Ovary (tissue), 9 donors: ENCODE measurements around the gene TTC29. TPM values are rescaled to one million over a fixed set of nuclear protein-coding genes. Genes with fewer than 3 reads are reported as not detected.

Source experiments
- DNase-seq, 5 donors: peaks; one replicate each; pipeline ENCODE4 v3.0.0-alpha.2; 2019 to 2020
- H3K27ac ChIP-seq, 2 donors: fragments of 200-600 bp; one replicate each; pipeline versions ENCODE4 v1.5.1 to v1.8.0; 2019 to 2022
- H3K27me3 ChIP-seq: fragments of 200-600 bp; one replicate; pipeline ENCODE4 v1.8.0; 2022
- H3K36me3 ChIP-seq: fragments of 200-600 bp; sonication (generic); one replicate; pipeline ENCODE4 v1.5.1; 2019
- H3K4me1 ChIP-seq: one replicate; pipeline ENCODE4 v1.8.1; 2013; ENCODE audit warnings: mild to moderate bottlenecking, moderate library complexity; ENCODE audit not compliant: insufficient read depth
- H3K4me3 ChIP-seq: fragments of 200-600 bp; sonication (generic); one replicate; pipeline ENCODE4 v1.5.1; 2017
- H3K9me3 ChIP-seq, 2 donors: fragments of 200-600 bp in 1 of 2; sonication (generic) in 1 of 2; one replicate each; pipeline versions ENCODE4 v1.5.1 to v1.8.1; 2013 to 2019; ENCODE audit warnings: mild to moderate bottlenecking in 1 of 2, moderate library complexity in 1 of 2
- CTCF ChIP-seq, 3 donors: fragments of 450-650 bp in 2 of 3; fragments of 200-600 bp in 1 of 3; IDR thresholded peaks; one replicate each; pipeline versions ENCODE4 v1.5.1 to v1.8.0; 2016 to 2022; ENCODE audit warnings: antibody characterized with exemption in 3 of 3, mild to moderate bottlenecking in 1 of 3
- EP300 ChIP-seq: sonication (generic); formaldehyde crosslinking; IDR thresholded peaks from one replicate; pipeline ENCODE4 v1.6.1; 2017; ENCODE audit warnings: antibody characterized with exemption
- POLR2A ChIP-seq: fragments of 450-650 bp; IDR thresholded peaks from one replicate; pipeline ENCODE4 v1.6.1; 2017; ENCODE audit warnings: antibody characterized with exemption, mild to moderate bottlenecking, moderate library complexity
- WGBS, 3 donors: extraction: QIAGEN DNeasy Blood & Tissue Kit in 1 of 3; methylation state at CpG; one replicate each; pipeline versions ENCODE4 v1.1.5 to v1.1.7; 2013 to 2017; 5-methylcytosine and 5-hydroxymethylcytosine counted together
- intact Hi-C, 4 donors: fragments of 100-400 bp; cut with DNase I; formaldehyde crosslinking; loops; one replicate each; pipeline versions ENCODE4 v1.11.0 to v1.15.1; 2022 to 2023
- polyA plus RNA-seq, 2 donors: library from polyadenylated mRNA; stranded (reverse); fragments of 200-250 nt in 1 of 2; fragments of 350-450 nt in 1 of 2; fragmentation: Illumina TruSeq in 1 of 2; extraction: RNeasy Lipid Tissue Mini Kit (QIAGEN cat#74804) in 1 of 2; gene quantifications; one replicate each; pipeline ENCODE4 v1.2.3, GENCODE V29; 2013 to 2014
- total RNA-seq, 7 donors: library from RNA; depleted of rRNA in 2 of 7; stranded (reverse); fragments of >200 nt in 2 of 7; fragmentation: NEBNext Ultra II Directional in 3 of 7; extraction: Animal tissue kit (Norgen Biotek cat#: 25700) in 3 of 7; gene quantifications; one replicate each; pipeline versions ENCODE4 v1.1.0 to v1.2.4, GENCODE V29; 2016 to 2023
- donor health status: DM: no; HTN: no; CAD: no; lungs with moderate emphysema.
- donor health status: DM: no; HTN: no; CAD: no.
- donor health status: Bipolar disorder and iron deficiency.
- donor health status: DM: yes; HTN: yes; CAD: no.
- donor health status: DM: no; HTN: no; CAD: no.
- donor health status: DM: yes; HTN: yes; CAD: no.

TTC29 gene
- total and polyA plus RNA-seq, 9 donors = 0.07 to 7.8 (median 0.67) TPM; not detected in 3

GRCh38 chr4:146793727-146794126, 151.9 kb downstream of the TTC29 start:
- Histone ChIP-seq H3K9me3 (no peaks in the 10 kb centered on the region), H3K4me1 (no peaks in the 10 kb centered on the region), H3K4me3 (no peak overlapping the region), H3K27ac (no peak overlapping the region), H3K27me3 (no peaks in the 10 kb centered on the region), H3K36me3 (no peaks in the 10 kb centered on the region)
- intact Hi-C loops = no loop called here
- TF ChIP-seq CTCF (IDR thresholded peaks at IDR 0.05) (no peak), EP300 (no peak), POLR2A (no peak)
- DNase-seq = no peak

- WGBS, 3 donors = 15 to 25% (median 17%) methylated on average over 1 of the region's 1 CpG
- no peak for DNase-seq
- H3K4me1 ChIP-seq = no peaks in the 10 kb centered on the region
- no peaks in the 10 kb centered on the region for H3K36me3 ChIP-seq
- H3K27me3 ChIP-seq = no peaks in the 10 kb centered on the region
- H3K9me3 ChIP-seq = no peaks in the 10 kb centered on the region
- intact Hi-C loops = no loop called here
- H3K4me3 ChIP-seq = no peak overlapping the region
- H3K27ac ChIP-seq = no peak overlapping the region
- TF ChIP-seq POLR2A = no peak
- no peak for TF ChIP-seq EP300
- TF ChIP-seq CTCF (IDR thresholded peaks at IDR 0.05) = no peak
Measured at GRCh38 chr4:146791439-146791838, 154.2 kb downstream of the TTC29 start.

- intact Hi-C loops = no loop called here
- Histone ChIP-seq H3K4me3 (no peak overlapping the region), H3K36me3 (no peaks in the 10 kb centered on the region), H3K4me1 (no peaks in the 10 kb centered on the region), H3K27ac (no peak overlapping the region), H3K9me3 (no peaks in the 10 kb centered on the region), H3K27me3 (no peaks in the 10 kb centered on the region)
- TF ChIP-seq POLR2A = no peak
- TF ChIP-seq EP300 = no peak
- TF ChIP-seq CTCF (IDR thresholded peaks at IDR 0.05) = no peak
- DNase-seq = no peak
Measured at GRCh38 chr4:146790515-146790914, 155.1 kb downstream of the TTC29 start.

- DNase-seq = no peak
- no peak overlapping the region for H3K4me3 ChIP-seq
Measured at GRCh38 chr4:146787731-146788130, 157.9 kb downstream of the TTC29 start.

More at GRCh38 chr4:146787731-146788130, 157.9 kb downstream of the TTC29 start:
- H3K4me1 ChIP-seq = no peaks in the 10 kb centered on the region
- TF ChIP-seq POLR2A = no peak
- no peak for TF ChIP-seq EP300
- no peak for TF ChIP-seq CTCF (IDR thresholded peaks at IDR 0.05)
- H3K9me3 ChIP-seq = no peaks in the 10 kb centered on the region
- intact Hi-C loops = no loop called here
- H3K27me3 ChIP-seq = no peaks in the 10 kb centered on the region
- H3K36me3 ChIP-seq = no peaks in the 10 kb centered on the region
- WGBS, 3 donors = 13 to 21% (median 19%) methylated on average over 3 of the region's 3 CpGs
- H3K27ac ChIP-seq = no peak overlapping the region
